ENCODE measurements around the gene ARL5B. TPM values are rescaled to one million over a fixed set of nuclear protein-coding genes. Genes with fewer than 3 reads are reported as not detected.
A peak's percentile ranks its signal among the peaks of the same experiment; 100 is the strongest.

Gene ARL5B
- total and polyA plus RNA-seq, 2 of the 8 experiments (the other 6 are each of a cell fraction or from before 2014, with no cell fraction given): 8.4 to 52.1 TPM

DNA sequence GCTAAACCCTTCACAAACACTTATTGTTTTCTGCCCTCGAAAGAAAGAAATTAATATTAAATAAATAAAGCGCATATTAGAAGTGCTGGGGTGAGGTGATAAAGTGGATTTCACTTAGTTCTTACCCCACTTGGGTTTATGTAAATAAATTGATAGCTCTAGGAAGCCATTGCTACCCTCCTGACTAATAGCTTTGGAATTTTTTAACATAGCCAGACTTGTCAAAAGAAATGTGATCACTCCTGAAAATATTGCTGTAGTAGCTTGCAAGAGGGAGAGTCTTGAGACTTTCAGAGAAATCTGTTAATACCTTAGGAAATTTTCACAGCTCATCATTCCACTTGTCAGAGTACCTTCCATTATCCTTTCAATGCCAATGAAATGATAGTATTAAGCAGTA is 7.6 kb downstream of the ARL5B start:
- Histone ChIP-seq H3K79me2 (ENCODE audit: control insufficient read depth in 1 of 2, insufficient read depth in 2 of 2, low read length in 2 of 2) (peaks cover 22 to 88% of the 10 kb centered on the region in 2 experiments), H4K91ac (replicated peaks; ENCODE audit: insufficient read length, low read length) (no peak overlapping the region), H4K20me1 (replicated peaks in 1 of 2; ENCODE audit: control insufficient read depth in 1 of 2, insufficient read depth in 2 of 2, low read length in 2 of 2) (peaks cover 7 to 11% of the 10 kb centered on the region in 2 experiments), H3K18ac (ENCODE audit: extremely low read depth, low read length) (no peak overlapping the region), H3K4me2 (ENCODE audit: insufficient read depth in 1 of 2, low read depth in 2 of 2, low read length in 2 of 2) (peak overlapping the region; percentile 20 to 26; a peak in 1 of 4 replicates), H2AFZ (ENCODE audit: low read length) (no peak overlapping the region), H2BK120ac (replicated peaks; ENCODE audit: low read depth, low read length) (no peak overlapping the region), H2BK5ac (ENCODE audit: low read depth, low read length) (no peak overlapping the region; the same call in 1 of the 2 replicates), H4K8ac (ENCODE audit: extremely low read depth, insufficient read depth, low read length) (no peak overlapping the region), H3K56ac (replicated peaks; ENCODE audit: insufficient read length, low read depth, low read length) (no peak overlapping the region), H2AK5ac (ENCODE audit: low read depth, low read length) (no peak overlapping the region), H3K9ac (replicated peaks in 1 of 4; ENCODE audit: extremely low read depth in 1 of 4, low read depth in 3 of 4, low read length in 3 of 4) (no peak overlapping the region), H2BK15ac (ENCODE audit: low read length) (no peak overlapping the region), H3K4me1 (replicated peaks in 1 of 4; ENCODE audit: control insufficient read depth in 3 of 4, insufficient read depth in 4 of 4, low read length in 3 of 4) (peaks cover 0 to 18% (median 7%) of the 10 kb centered on the region in 4 experiments; a peak in 5 of 7 replicates), H2BK12ac (ENCODE audit: low read depth, low read length) (no peak overlapping the region), H3K14ac (ENCODE audit: insufficient read length) (no peak overlapping the region), H2BK20ac (ENCODE audit: low read length) (no peak overlapping the region), H4K5ac (ENCODE audit: insufficient read length, low read depth, low read length) (no peak overlapping the region), H3K4me3 (ENCODE audit: extremely low read depth in 1 of 4, insufficient read depth in 2 of 4, low read depth in 3 of 4, low read length in 4 of 4) (peak overlapping the region in 1 of 4 experiments; percentile 42; a peak in 1 of 8 replicates), H3K27ac (ENCODE audit: low read depth, low read length) (no peak overlapping the region), H3K23ac (ENCODE audit: insufficient read length) (no peak overlapping the region), H3K4ac (replicated peaks; ENCODE audit: insufficient read length, low read depth, low read length) (no peak overlapping the region), H3K27me3 (replicated peaks in 1 of 4; ENCODE audit: control insufficient read depth in 3 of 4, extremely low read depth in 1 of 4, insufficient read depth in 3 of 4, low read length in 3 of 4) (no peaks in the 10 kb centered on the region), H3K9me3 (ENCODE audit: insufficient read depth in 2 of 2, low read depth in 1 of 2, low read length in 1 of 2) (no peaks in the 10 kb centered on the region), H3K36me3 (ENCODE audit: control insufficient read depth in 2 of 4, insufficient read depth in 4 of 4, low read length in 3 of 4) (peaks cover 0 to 30% (median 14%) of the 10 kb centered on the region in 4 experiments; a peak in 5 of 8 replicates), H3K79me1 (ENCODE audit: low read depth, low read length) (peaks cover 7% of the 10 kb centered on the region; the same call in 1 of the 2 replicates), H3K23me2 (ENCODE audit: low read depth, low read length) (no peaks in the 10 kb centered on the region)
- no peak for DNase-seq (ENCODE audit: low read depth in 1 of 2, low spot score in 2 of 2)
- no peak for FAIRE-seq
- no peak for TF ChIP-seq GTF2F1 (IDR thresholded peaks at IDR 0.05; ENCODE audit: borderline replicate concordance, low read depth, low read length)
- no peak for TF ChIP-seq NRF1 (IDR thresholded peaks at IDR 0.05; ENCODE audit: low read depth, low read length)
- TF ChIP-seq CTBP2 (IDR thresholded peaks at IDR 0.05; ENCODE audit: borderline replicate concordance, insufficient read depth, insufficient read length, low read length): no peak
- no peak for TF ChIP-seq SUZ12 (IDR thresholded peaks at IDR 0.05; ENCODE audit: low read length)
- no peak for TF ChIP-seq YY1 (IDR thresholded peaks at IDR 0.05; ENCODE audit: low read depth, low read length)
- TF ChIP-seq JUND (IDR thresholded peaks at IDR 0.05; ENCODE audit: low read length): peak; percentile 69
- TF ChIP-seq SIN3A (conservative IDR thresholded peaks at IDR 0.05 in 1 of 2, IDR thresholded peaks at IDR 0.05 in 1 of 2; ENCODE audit: low read depth in 1 of 2, low read length in 2 of 2): no peak
- CTCF ChIA-PET (ENCODE audit: partially characterized antibody): no interaction called here
- POLR2A ChIA-PET (ENCODE audit: partially characterized antibody): interaction anchor here (2.1 kb wide), 1 partner anchor 8 kb away, joined by 11 read pairs; the partner anchor contains the start of gene ARL5B
- WGBS, 2 experiments (ENCODE audit: extremely low coverage in 1 of 2, insufficient coverage in 1 of 2, insufficient read length in 1 of 2, insufficient replicate concordance in 2 of 2, low coverage in 1 of 2, low lambda C conversion rate in 2 of 2, missing lambda C conversion rate in 1 of 2): 66% methylated on average over 2 of the region's 2 CpGs; no CpG with 5 or more reads in 1 of the 2 experiments

Data from H1 (cell line).